ENCODE results near the gene RAPGEF5.

The RAPGEF5 gene

DNA sequence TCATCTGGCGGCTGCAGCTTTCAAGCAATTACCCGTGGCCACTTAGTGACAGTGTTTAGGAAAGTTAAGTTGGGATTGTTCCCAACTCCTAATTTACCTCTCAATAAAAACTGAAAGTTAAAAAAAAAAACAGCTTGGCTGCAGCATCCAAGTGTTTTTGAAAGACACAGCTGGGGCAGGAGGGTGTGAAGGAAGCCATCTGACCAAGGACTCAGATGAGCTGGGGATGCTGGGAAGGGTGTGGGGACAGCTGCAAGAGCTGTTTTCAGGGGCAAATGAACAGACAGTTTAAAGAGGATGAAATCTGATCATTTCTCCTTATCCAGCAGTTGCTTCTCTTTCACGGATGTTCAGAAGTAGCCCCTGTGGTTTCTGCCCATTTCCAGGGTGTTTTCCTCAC, 282.1 kb downstream of the RAPGEF5 start:
- DNase-seq (ENCODE audit: low read depth, low spot score) = no peak
- no peak overlapping the region for H3K27ac ChIP-seq
- H3K4me3 ChIP-seq = no peak overlapping the region
- H3K36me3 ChIP-seq (ENCODE audit: insufficient read depth, low read length) = no peaks in the 10 kb centered on the region
- TF ChIP-seq FOXP2 (optimal IDR thresholded peaks at IDR 0.05; ENCODE audit: control extremely low read depth, extremely low read length, insufficient read depth) (no peak), POLR2AphosphoS5 (IDR thresholded peaks at IDR 0.05; ENCODE audit: borderline replicate concordance, low read depth, low read length) (no peak)
- H3K9me3 ChIP-seq (ENCODE audit: low read depth, low read length) = no peaks in the 10 kb centered on the region
- H3K9ac ChIP-seq (ENCODE audit: insufficient read length) = no peak overlapping the region
